Body of pancreas (tissue), 4 donors: ENCODE data around the gene NOS1.

ENCODE experiments used
- POLR2A ChIP-seq, 3 donors: fragments of 450-650 bp; IDR thresholded peaks; one replicate each; pipeline ENCODE4 v1.6.1; 2016; ENCODE audit warnings: antibody characterized with exemption in 3 of 3, mild to moderate bottlenecking in 2 of 3
- TF ChIP-seq, protein P1 (sequence below), 7 experiments: fragments of 450-650 bp in 4 of 7; fragments of 200-600 bp in 3 of 7; sonication (generic) in 3 of 7; IDR thresholded peaks; one replicate each; pipeline ENCODE4 v1.5.1; 2016 to 2019; ENCODE audit warnings: antibody characterized with exemption in 7 of 7

DNA sequence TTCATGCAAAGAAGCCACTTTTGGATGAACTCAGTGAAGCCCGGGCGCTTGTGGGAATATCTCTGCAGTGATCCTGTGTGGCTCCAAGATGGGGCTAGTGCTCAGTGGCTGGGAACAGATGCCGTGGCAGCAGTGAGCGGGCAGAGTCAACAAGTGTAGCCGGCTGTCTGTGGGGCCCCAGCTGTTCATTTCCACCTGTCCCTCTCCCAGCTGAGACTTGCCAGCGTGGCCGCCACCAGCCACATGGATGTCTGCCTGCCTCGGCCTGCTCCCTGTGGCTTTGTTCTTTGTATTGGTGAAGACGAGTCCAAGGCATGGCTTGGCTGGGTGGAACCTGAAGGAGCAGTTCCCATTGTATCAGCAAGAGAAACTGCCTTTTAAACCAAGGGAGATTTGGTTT is 77.3 kb downstream of the NOS1 start:
- TF ChIP-seq, protein P1, sequence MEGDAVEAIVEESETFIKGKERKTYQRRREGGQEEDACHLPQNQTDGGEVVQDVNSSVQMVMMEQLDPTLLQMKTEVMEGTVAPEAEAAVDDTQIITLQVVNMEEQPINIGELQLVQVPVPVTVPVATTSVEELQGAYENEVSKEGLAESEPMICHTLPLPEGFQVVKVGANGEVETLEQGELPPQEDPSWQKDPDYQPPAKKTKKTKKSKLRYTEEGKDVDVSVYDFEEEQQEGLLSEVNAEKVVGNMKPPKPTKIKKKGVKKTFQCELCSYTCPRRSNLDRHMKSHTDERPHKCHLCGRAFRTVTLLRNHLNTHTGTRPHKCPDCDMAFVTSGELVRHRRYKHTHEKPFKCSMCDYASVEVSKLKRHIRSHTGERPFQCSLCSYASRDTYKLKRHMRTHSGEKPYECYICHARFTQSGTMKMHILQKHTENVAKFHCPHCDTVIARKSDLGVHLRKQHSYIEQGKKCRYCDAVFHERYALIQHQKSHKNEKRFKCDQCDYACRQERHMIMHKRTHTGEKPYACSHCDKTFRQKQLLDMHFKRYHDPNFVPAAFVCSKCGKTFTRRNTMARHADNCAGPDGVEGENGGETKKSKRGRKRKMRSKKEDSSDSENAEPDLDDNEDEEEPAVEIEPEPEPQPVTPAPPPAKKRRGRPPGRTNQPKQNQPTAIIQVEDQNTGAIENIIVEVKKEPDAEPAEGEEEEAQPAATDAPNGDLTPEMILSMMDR (IDR thresholded peaks at IDR 0.05), result no peak
- TF ChIP-seq POLR2A (IDR thresholded peaks at IDR 0.05), result no peak
